NCI-H345 treated with DMSO at 0.1 percent for 48 hours (cell line): Measurements from ENCODE around the gene PAXIP1.

Source experiments
- DNase-seq: peaks from one replicate; lab custom pipeline; 2025; ENCODE audit not compliant: unreplicated experiment; lab: John Stamatoyannopoulos, UW

Gene PAXIP1

GRCh38 chr7:154914308-154914995 lies 88.5 kb downstream of the PAXIP1 start:
- DNase-seq, result no peak

GRCh38 chr7:154913638-154914307 lies 89.2 kb downstream of the PAXIP1 start:
- peak; percentile 46 for DNase-seq

- no peak for DNase-seq
These were observed 89.9 kb downstream of the PAXIP1 start for GRCh38 chr7:154912871-154913637.

- DNase-seq, result no peak
These were observed 91.0 kb downstream of the PAXIP1 start for GRCh38 chr7:154911862-154912455.

GRCh38 chr7:154911411-154911810 lies 91.5 kb downstream of the PAXIP1 start:
- DNase-seq, result no peak

GRCh38 chr7:154910977-154911376 lies 91.9 kb downstream of the PAXIP1 start:
- no peak for DNase-seq

- DNase-seq, result no peak
These were observed 92.8 kb downstream of the PAXIP1 start for GRCh38 chr7:154910125-154910524.

- DNase-seq, result no peak
These were observed 93.5 kb downstream of the PAXIP1 start for GRCh38 chr7:154909241-154910105.

- no peak for DNase-seq
These were observed 95.0 kb downstream of the PAXIP1 start for GRCh38 chr7:154907651-154908620.

GRCh38 chr7:154906736-154907355 lies 96.1 kb downstream of the PAXIP1 start:
- DNase-seq, result no peak

GRCh38 chr7:154906201-154906600 lies 96.7 kb downstream of the PAXIP1 start:
- no peak for DNase-seq

GRCh38 chr7:154905615-154906014 lies 97.3 kb downstream of the PAXIP1 start:
- DNase-seq, result no peak

GRCh38 chr7:154905146-154905545 lies 97.8 kb downstream of the PAXIP1 start:
- no peak for DNase-seq

GRCh38 chr7:154903083-154903731 lies 99.7 kb downstream of the PAXIP1 start:
- DNase-seq, result no peak

- DNase-seq, result no peak
These were observed 100.3 kb downstream of the PAXIP1 start for GRCh38 chr7:154902600-154903082.

- DNase-seq, result no peak
These were observed 103.1 kb downstream of the PAXIP1 start for GRCh38 chr7:154899862-154900261.

GRCh38 chr7:154898973-154899855 lies 103.7 kb downstream of the PAXIP1 start:
- DNase-seq, result no peak
